AG08395 (cell line): ENCODE measurements around the gene RBM45.
"Not testable (repeated sequence)": the region's sequence is repeated elsewhere in the genome, so short reads cannot be mapped to it uniquely, and the experiment has no call there.

Experiments
- DNase-seq: peaks from one replicate; pipeline ENCODE4 v3.0.0; 2012; ENCODE audit warnings: mixed read lengths, low spot score

The RBM45 gene

GRCh38 chr2:178112202-178113152 is at the start of gene RBM45:
RBM45 (plus strand) TSS chr2:178112437; CDS start chr2:178112547, 110 bp downstream.
- peak; percentile 94 for DNase-seq

GRCh38 chr2:178066324-178066723 is 45.9 kb upstream of the RBM45 start:
- DNase-seq = no peak

GRCh38 chr2:178066890-178067669 is 45.2 kb upstream of the RBM45 start:
- peak; percentile 12 for DNase-seq

- DNase-seq = no peak
Measured at GRCh38 chr2:178068823-178069454, 43.3 kb upstream of the RBM45 start.

- DNase-seq = no peak
Measured at GRCh38 chr2:178069551-178069950, 42.7 kb upstream of the RBM45 start.

- peak; percentile 6 for DNase-seq
Measured at GRCh38 chr2:178070824-178071223, 41.4 kb upstream of the RBM45 start.

- DNase-seq = no peak
Measured at GRCh38 chr2:178072000-178072382, 40.2 kb upstream of the RBM45 start.

GRCh38 chr2:178072383-178073301 is 39.6 kb upstream of the RBM45 start, which contains the start of gene PDE11A:
PDE11A (minus strand) TSS chr2:178072777; CDS start chr2:178072437, 340 bp downstream.
- DNase-seq = peak; percentile 86

- no peak for DNase-seq
Measured at GRCh38 chr2:178074123-178075005, 37.9 kb upstream of the RBM45 start.

- DNase-seq = no peak
Measured at GRCh38 chr2:178075006-178075326, 37.3 kb upstream of the RBM45 start.

GRCh38 chr2:178076130-178076529 is 36.1 kb upstream of the RBM45 start:
- DNase-seq = no peak

GRCh38 chr2:178079279-178079678 is 33.0 kb upstream of the RBM45 start:
- not testable (repeated sequence) for DNase-seq

- DNase-seq = no peak
Measured at GRCh38 chr2:178082408-178083045, 29.7 kb upstream of the RBM45 start.

GRCh38 chr2:178084273-178084672 is 28.0 kb upstream of the RBM45 start:
- no peak for DNase-seq

- DNase-seq = no peak
Measured at GRCh38 chr2:178088774-178089270, 23.4 kb upstream of the RBM45 start.

- no peak for DNase-seq
Measured at GRCh38 chr2:178093471-178093870, 18.8 kb upstream of the RBM45 start.

GRCh38 chr2:178101321-178102079 is 10.7 kb upstream of the RBM45 start:
- DNase-seq = no peak

- DNase-seq = no peak
Measured at GRCh38 chr2:178105566-178105965, 6.7 kb upstream of the RBM45 start.

GRCh38 chr2:178106053-178106452 is 6.2 kb upstream of the RBM45 start:
- no peak for DNase-seq
